Endothelial cell of umbilical vein (primary cell): Measurements from ENCODE around the gene BTAF1. TPM values are rescaled to one million over a fixed set of nuclear protein-coding genes. Genes with fewer than 3 reads are reported as not detected.

ENCODE experiments used
- BruUV-seq: library from RNA; stranded (reverse); fragments of 400-500 nt; replicated peaks from 2 replicates; lab custom pipeline; 2021; lab: Mats Ljungman, UMichigan
- CTCF ChIA-PET: fragments of 300-600, 350-600 bp; sonication (Branson Sonifier 250); formaldehyde crosslinking; loops from one replicate; lab custom pipeline; 2021; ENCODE audit warnings: antibody characterized with exemption, inconsistent platforms; lab: Charles Lee
- POLR2A ChIA-PET: fragments of 300-600, 350-600 bp; sonication (Branson Sonifier 250); formaldehyde crosslinking; loops from one replicate; lab custom pipeline; 2021; ENCODE audit warnings: antibody characterized with exemption, inconsistent platforms; lab: Charles Lee
- DNase-seq: peaks from one replicate; pipeline ENCODE4 v3.0.0-alpha.2; 2011; ENCODE audit warnings: low read depth, low spot score
- FAIRE-seq: peaks from 2 replicates; lab custom pipeline; 2011; peaks lifted over from hg19 to GRCh38; lab: Jason Lieb, UNC
- H2AFZ ChIP-seq: 2 replicates; pipeline ENCODE4 v1.6.0; 2012; ENCODE audit warnings: low read depth, low read length, control low read depth, inconsistent platforms
- H3K27ac ChIP-seq: 2 replicates; pipeline ENCODE4 v1.5.1; 2011; ENCODE audit warnings: low read depth, mild to moderate bottlenecking, control low read depth, low read length, moderate library complexity; ENCODE audit not compliant: insufficient read depth
- H3K27me3 ChIP-seq, 2 experiments: 2 replicates each; pipeline versions ENCODE4 v1.6.0 to v1.6.1; 2011; ENCODE audit warnings: low read length in 2 of 2, mixed read lengths in 1 of 2; ENCODE audit not compliant: control insufficient read depth in 2 of 2, insufficient read depth in 2 of 2
- H3K36me3 ChIP-seq, 2 experiments: 2 replicates in 1 of 2; 3 replicates in 1 of 2; pipeline ENCODE4 v1.5.1; 2011; ENCODE audit warnings: low read length in 2 of 2, mild to moderate bottlenecking in 1 of 2, moderate library complexity in 1 of 2; ENCODE audit not compliant: control insufficient read depth in 2 of 2, insufficient read depth in 2 of 2; ENCODE audit errors: extremely low read depth in 1 of 2
- H3K4me1 ChIP-seq: 3 replicates; pipeline ENCODE4 v1.5.1; 2011; ENCODE audit warnings: mild to moderate bottlenecking, low read length; ENCODE audit not compliant: control insufficient read depth, insufficient read depth; ENCODE audit errors: extremely low read depth
- H3K4me2 ChIP-seq: 2 replicates; pipeline ENCODE4 v1.6.1; 2011; ENCODE audit warnings: low read length, control low read depth, mixed read lengths; ENCODE audit not compliant: insufficient read depth
- H3K4me3 ChIP-seq, 3 experiments: fragments of 200-600 bp in 1 of 3; sonication (generic), shearing (Covaris generic) in 1 of 3; replicated peaks in 1 of 3; 2 replicates each; pipeline ENCODE4 v1.5.1; 2011 to 2016; ENCODE audit warnings: control low read depth in 3 of 3, low read length in 3 of 3, mild to moderate bottlenecking in 2 of 3, inconsistent platforms in 1 of 3, low read depth in 1 of 3, moderate library complexity in 1 of 3; ENCODE audit not compliant: insufficient read depth in 1 of 3
- H3K79me2 ChIP-seq: 2 replicates; pipeline ENCODE4 v1.6.0; 2012; ENCODE audit warnings: low read length, inconsistent platforms; ENCODE audit not compliant: control insufficient read depth, insufficient read depth
- H3K9ac ChIP-seq: replicated peaks from 2 replicates; pipeline ENCODE3; 2011; ENCODE audit warnings: low read length, control low read depth; ENCODE audit not compliant: insufficient read depth; ENCODE audit errors: extremely low read depth
- H3K9me1 ChIP-seq: replicated peaks from 3 replicates; pipeline ENCODE4 v1.6.0; 2011; ENCODE audit warnings: mild to moderate bottlenecking, low read length; ENCODE audit not compliant: control insufficient read depth, insufficient read depth; ENCODE audit errors: extremely low read depth
- H3K9me3 ChIP-seq: replicated peaks from 2 replicates; pipeline ENCODE4 v1.5.1; 2012; ENCODE audit warnings: low read length, inconsistent platforms; ENCODE audit not compliant: control insufficient read depth, insufficient read depth
- H4K20me1 ChIP-seq: replicated peaks from 2 replicates; pipeline ENCODE3; 2011; ENCODE audit warnings: mild to moderate bottlenecking, low read length; ENCODE audit not compliant: control insufficient read depth, insufficient read depth; ENCODE audit errors: extremely low read depth
- CTCF ChIP-seq, 2 donors: IDR thresholded peaks; 1 replicate in 1 of 2; 2 replicates in 1 of 2; pipeline ENCODE4 v1.5.1; 2011; ENCODE audit warnings: low read length in 2 of 2, mild to moderate bottlenecking in 2 of 2, moderate library complexity in 2 of 2, control low read depth in 1 of 2, inconsistent platforms in 1 of 2, low read depth in 1 of 2; ENCODE audit not compliant: insufficient read depth in 1 of 2; ENCODE audit errors: extremely low read depth in 1 of 2
- EZH2 ChIP-seq: IDR thresholded peaks from 2 replicates; pipeline ENCODE4 v1.6.1; 2012; ENCODE audit warnings: borderline replicate concordance, low read depth, mild to moderate bottlenecking, moderate library complexity, low read length, inconsistent platforms; ENCODE audit not compliant: severe bottlenecking
- FOS ChIP-seq: IDR thresholded peaks from 2 replicates; pipeline ENCODE4 v1.6.1; 2011; ENCODE audit warnings: mild to moderate bottlenecking, low read length, moderate library complexity, borderline replicate concordance; ENCODE audit not compliant: insufficient read depth
- GATA2 ChIP-seq: IDR thresholded peaks from 2 replicates; pipeline ENCODE4 v1.7.0; 2011; ENCODE audit warnings: low read depth, mild to moderate bottlenecking, moderate library complexity, mixed read lengths, low read length; ENCODE audit not compliant: insufficient read length, insufficient read depth
- JUN ChIP-seq: IDR thresholded peaks from 2 replicates; pipeline ENCODE4 v1.6.1; 2011; ENCODE audit warnings: borderline replicate concordance, low read depth; ENCODE audit not compliant: insufficient read length, insufficient read depth
- MAX ChIP-seq: IDR thresholded peaks from 2 replicates; pipeline ENCODE4 v1.6.1; 2011; ENCODE audit not compliant: insufficient read depth, insufficient read length
- MYC ChIP-seq: IDR thresholded peaks from one replicate; pipeline ENCODE4 v1.6.1; 2011; ENCODE audit warnings: mild to moderate bottlenecking, low read depth, low read length
- POLR2A ChIP-seq: IDR thresholded peaks from 2 replicates; pipeline ENCODE4 v1.6.1; 2012; ENCODE audit warnings: low read depth, mild to moderate bottlenecking, control low read depth, low read length
- POLR2AphosphoS5 ChIP-seq: IDR thresholded peaks from 2 replicates; pipeline ENCODE4 v1.6.1; 2012; ENCODE audit warnings: low read depth, mild to moderate bottlenecking, control low read depth, low read length, moderate library complexity; ENCODE audit not compliant: insufficient read depth
- dilution Hi-C: fragments of 300-500 bp; cut with MboI; formaldehyde crosslinking; loops from one replicate; pipeline ENCODE4 v1.15.0; 2019; ENCODE audit warnings: low sequenced_read_pairs; ENCODE audit not compliant: extremely low pct_ligation_motif_present
- intact Hi-C: fragments of 100-400 bp; cut with micrococcal nuclease; formaldehyde crosslinking; loops from one replicate; pipeline ENCODE4 v1.10.0; 2022
- polyA plus RNA-seq, 4 experiments: library from polyadenylated mRNA; depleted of rRNA in 3 of 4; stranded (reverse) in 3 of 4; unstranded in 1 of 4; fragments of >200 nt; gene quantifications; 2 replicates each; pipeline versions ENCODE4 v1.2.1 to v1.2.3, GENCODE V29; 2011 to 2012; ENCODE audit warnings: missing spikeins in 1 of 4
- total RNA-seq: library from RNA; stranded (reverse); gene quantifications from 2 replicates; pipeline ENCODE4 v1.2.3, GENCODE V29; 2021

BTAF1 gene
- total and polyA plus RNA-seq, 2 donors (not counting 3 experiments of a cell fraction or from before 2014, with no cell fraction given): 9.9 to 23.1 TPM

GRCh38 chr10:91941426-91941825 lies 17.9 kb downstream of the BTAF1 start:
- dilution Hi-C loops (no loop called here), intact Hi-C loops (no loop called here)
- DNase-seq: no peak
- Histone ChIP-seq H3K4me1 (no peaks in the 10 kb centered on the region), H3K79me2 (peaks cover 24% of the 10 kb centered on the region), H3K27ac (no peak overlapping the region), H3K27me3 (no peaks in the 10 kb centered on the region), H3K9me3 (no peaks in the 10 kb centered on the region), H2AFZ (no peak overlapping the region), H3K4me2 (no peak overlapping the region), H3K36me3 (peaks cover 3 to 4% of the 10 kb centered on the region in 2 experiments), H3K4me3 (no peak overlapping the region), H3K9ac (no peak overlapping the region), H4K20me1 (no peaks in the 10 kb centered on the region), H3K9me1 (no peaks in the 10 kb centered on the region)
- FAIRE-seq: no peak
- no TSS peak for BruUV-seq
- POLR2A ChIA-PET: no interaction called here
- CTCF ChIA-PET: interaction anchor here (1.0 kb wide), 1 partner anchor 10 kb away, joined by 3 read pairs; no protein-coding TSS in a partner anchor
- TF ChIP-seq POLR2AphosphoS5: no peak
- TF ChIP-seq MAX: no peak
- no peak for TF ChIP-seq POLR2A
- TF ChIP-seq MYC: no peak
- no peak for TF ChIP-seq CTCF (IDR thresholded peaks at IDR 0.05; ENCODE audit: extremely low read depth in 1 of 2, insufficient read depth in 1 of 2, low read depth in 1 of 2, low read length in 2 of 2)
- TF ChIP-seq FOS: no peak
- TF ChIP-seq GATA2: no peak
- TF ChIP-seq JUN: no peak
- no peak for TF ChIP-seq EZH2
